Mammary epithelial cell (primary cell): Measurements from ENCODE around the gene LY86.

ENCODE experiments used
- CTCF ChIP-seq, 2 donors: IDR thresholded peaks in 1 of 2; conservative IDR thresholded peaks in 1 of 2; 2 replicates each; pipeline ENCODE4 v1.5.1; 2011 to 2012; ENCODE audit warnings: inconsistent platforms in 2 of 2, low read length in 2 of 2, mild to moderate bottlenecking in 2 of 2, control low read depth in 1 of 2, low read depth in 1 of 2; ENCODE audit not compliant: insufficient read depth in 1 of 2; ENCODE audit errors: extremely low read depth in 1 of 2
- EZH2 ChIP-seq: IDR thresholded peaks from 2 replicates; pipeline ENCODE4 v1.6.1; 2012; ENCODE audit warnings: low read length, inconsistent platforms, borderline replicate concordance

GRCh38 chr6:6639572-6639971, 51.1 kb downstream of the LY86 start:
- TF ChIP-seq CTCF (conservative IDR thresholded peaks at IDR 0.05 in 1 of 2, IDR thresholded peaks at IDR 0.05 in 1 of 2; ENCODE audit: extremely low read depth in 1 of 2, insufficient read depth in 1 of 2, low read depth in 1 of 2, low read length in 2 of 2) = no peak
- TF ChIP-seq EZH2 = no peak
